Measurements from ENCODE around the gene PRR5L. TPM values are rescaled to one million over a fixed set of nuclear protein-coding genes. Genes with fewer than 3 reads are reported as not detected.

PRR5L gene
- total and polyA plus RNA-seq, 2 donors (not counting 1 experiment from before 2014, with no cell fraction given): 4.0 to 5.9 TPM

DNA sequence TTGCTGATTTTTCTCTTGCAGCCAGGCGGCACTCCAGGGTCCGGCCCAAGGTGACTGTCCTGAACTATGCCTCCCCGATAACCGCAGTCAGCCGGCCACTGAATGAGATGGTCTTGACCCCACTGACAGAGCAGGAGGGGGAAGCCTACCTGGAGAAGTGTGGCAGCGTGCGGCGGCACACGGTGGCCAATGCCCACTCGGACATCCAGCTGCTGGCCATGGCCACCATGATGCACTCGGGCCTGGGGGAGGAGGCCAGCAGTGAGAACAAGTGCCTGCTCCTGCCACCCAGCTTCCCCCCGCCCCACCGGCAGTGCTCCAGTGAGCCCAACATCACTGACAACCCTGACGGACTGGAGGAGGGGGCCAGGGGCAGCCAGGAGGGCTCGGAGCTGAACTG lies 166.2 kb downstream of the PRR5L start:
- Histone ChIP-seq H2AFZ (ENCODE audit: insufficient read depth, low read depth, low read length, poor library complexity, severe bottlenecking) (no peak overlapping the region), H3K9ac (ENCODE audit: low read length) (no peak overlapping the region), H3K27ac (ENCODE audit: low read length in 2 of 2) (no peak overlapping the region), H3K27me3 (replicated peaks in 1 of 4; ENCODE audit: control extremely low read depth in 1 of 4, control insufficient read depth in 3 of 4, insufficient read depth in 4 of 4, low read length in 3 of 4) (no peaks in the 10 kb centered on the region), H3K4me3 (ENCODE audit: control extremely low read depth in 1 of 5, extremely low read depth in 1 of 5, insufficient read depth in 1 of 5, low read depth in 2 of 5, low read length in 4 of 5) (no peak overlapping the region), H3K36me3 (replicated peaks in 1 of 2; ENCODE audit: control extremely low read depth in 1 of 2, control insufficient read depth in 1 of 2, extremely low read depth in 1 of 2, insufficient read depth in 2 of 2, low read length in 1 of 2) (no peaks in the 10 kb centered on the region), H4K20me1 (ENCODE audit: control insufficient read depth, insufficient read depth, low read length, poor library complexity, severe bottlenecking) (no peaks in the 10 kb centered on the region), H3K4me1 (ENCODE audit: control insufficient read depth in 2 of 2, insufficient read depth in 2 of 2, low read length in 2 of 2) (no peaks in the 10 kb centered on the region), H3K9me3 (ENCODE audit: control extremely low read depth in 1 of 3, control insufficient read depth in 2 of 3, insufficient read depth in 1 of 3, low read length in 2 of 3) (no peaks in the 10 kb centered on the region), H3K4me2 (replicated peaks; ENCODE audit: low read depth, low read length, poor library complexity, severe bottlenecking) (no peak overlapping the region), H3K79me2 (ENCODE audit: control insufficient read depth, insufficient read depth, low read length) (no peaks in the 10 kb centered on the region)
- intact Hi-C loops (cut with micrococcal nuclease): no loop called here
- ATAC-seq (ENCODE audit: low read depth): no peak
- no peaks in the 10 kb centered on the region for H3K9me3 Mint-ChIP-seq (ENCODE audit: insufficient read depth)
- 94% methylated on average over 15 of the region's 15 CpGs for WGBS (ENCODE audit: insufficient coverage)
- H3K27ac Mint-ChIP-seq: no peak overlapping the region
- no peak overlapping the region for H3K4me3 Mint-ChIP-seq
- TF ChIP-seq CTCF (IDR thresholded peaks at IDR 0.05) (no peak), EZH2 (IDR thresholded peaks at IDR 0.05; ENCODE audit: borderline replicate concordance, insufficient read depth, low read depth, low read length, poor library complexity, severe bottlenecking) (no peak)
- H3K4me1 Mint-ChIP-seq: no peaks in the 10 kb centered on the region
- ChIA-PET CTCF (no interaction called here), POLR2A (no interaction called here)
- no peak for DNase-seq
- H3K27me3 Mint-ChIP-seq: no peaks in the 10 kb centered on the region

DNA sequence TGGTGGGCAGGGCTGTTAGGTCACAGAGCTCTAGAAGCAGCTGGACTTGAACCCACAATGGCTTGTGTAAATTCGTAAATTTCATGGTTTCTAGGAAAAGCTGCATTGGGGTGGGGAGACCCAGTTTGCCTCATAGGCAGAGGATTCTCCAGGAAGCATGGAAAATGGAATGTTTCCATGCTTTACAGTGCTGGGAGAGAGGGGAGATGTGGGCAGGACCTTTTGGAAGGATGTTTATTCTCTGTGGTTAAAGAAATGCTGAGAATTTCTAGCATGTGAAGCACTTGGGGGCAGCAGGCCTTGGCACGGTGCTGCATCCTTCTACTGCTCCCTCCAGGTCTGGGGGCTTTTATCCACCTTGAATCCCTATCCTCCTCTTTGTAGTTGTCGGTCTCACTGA lies 167.7 kb downstream of the PRR5L start:
- H3K4me1 Mint-ChIP-seq: no peaks in the 10 kb centered on the region
- H3K9me3 ChIP-seq (ENCODE audit: control extremely low read depth in 1 of 3, control insufficient read depth in 2 of 3, insufficient read depth in 1 of 3, low read length in 2 of 3): no peaks in the 10 kb centered on the region
- H3K4me3 Mint-ChIP-seq: no peak overlapping the region
- no peak for ATAC-seq (ENCODE audit: low read depth)
- H4K20me1 ChIP-seq (ENCODE audit: control insufficient read depth, insufficient read depth, low read length, poor library complexity, severe bottlenecking): no peaks in the 10 kb centered on the region
- H2AFZ ChIP-seq (ENCODE audit: insufficient read depth, low read depth, low read length, poor library complexity, severe bottlenecking): no peak overlapping the region
- no peak overlapping the region for H3K4me2 ChIP-seq (replicated peaks; ENCODE audit: low read depth, low read length, poor library complexity, severe bottlenecking)
- no peak for TF ChIP-seq CTCF (IDR thresholded peaks at IDR 0.05)
- TF ChIP-seq EZH2 (IDR thresholded peaks at IDR 0.05; ENCODE audit: borderline replicate concordance, insufficient read depth, low read depth, low read length, poor library complexity, severe bottlenecking): no peak
- H3K36me3 ChIP-seq (replicated peaks in 1 of 2; ENCODE audit: control extremely low read depth in 1 of 2, control insufficient read depth in 1 of 2, extremely low read depth in 1 of 2, insufficient read depth in 2 of 2, low read length in 1 of 2): no peaks in the 10 kb centered on the region
- no peaks in the 10 kb centered on the region for H3K4me1 ChIP-seq (ENCODE audit: control insufficient read depth in 2 of 2, insufficient read depth in 2 of 2, low read length in 2 of 2)
- ChIA-PET CTCF (interaction anchor here (1.1 to 3.1 kb wide), 3 partner anchors 15 to 171 kb away, joined by 3 to 12 read pairs (median 10); no protein-coding TSS in a partner anchor), POLR2A (no interaction called here)
- no peak overlapping the region for H3K27ac ChIP-seq (ENCODE audit: low read length in 2 of 2)
- no peak overlapping the region for H3K27ac Mint-ChIP-seq
- no peaks in the 10 kb centered on the region for H3K27me3 ChIP-seq (replicated peaks in 1 of 4; ENCODE audit: control extremely low read depth in 1 of 4, control insufficient read depth in 3 of 4, insufficient read depth in 4 of 4, low read length in 3 of 4)
- 90% methylated on average over 1 of the region's 3 CpGs for WGBS (ENCODE audit: insufficient coverage)
- DNase-seq: no peak
- no peaks in the 10 kb centered on the region for H3K9me3 Mint-ChIP-seq (ENCODE audit: insufficient read depth)
- H3K27me3 Mint-ChIP-seq: no peaks in the 10 kb centered on the region
- no peaks in the 10 kb centered on the region for H3K79me2 ChIP-seq (ENCODE audit: control insufficient read depth, insufficient read depth, low read length)
- no peak overlapping the region for H3K4me3 ChIP-seq (ENCODE audit: control extremely low read depth in 1 of 5, extremely low read depth in 1 of 5, insufficient read depth in 1 of 5, low read depth in 2 of 5, low read length in 4 of 5)
- H3K9ac ChIP-seq (ENCODE audit: low read length): no peak overlapping the region
- intact Hi-C loops (cut with micrococcal nuclease): no loop called here
